Rectal smooth muscle tissue (tissue), 1 donor: ENCODE measurements around the gene OPCML.

Experiments
- H3K27ac ChIP-seq: one replicate; pipeline ENCODE4 v1.7.0; 2013; ENCODE audit warnings: low read depth, low read length, inconsistent platforms
- H3K27me3 ChIP-seq: one replicate; pipeline ENCODE4 v1.7.0; 2013; ENCODE audit warnings: low read length; ENCODE audit not compliant: control insufficient read depth, insufficient read depth
- H3K36me3 ChIP-seq: one replicate; pipeline ENCODE4 v1.7.0; 2013; ENCODE audit warnings: low read length; ENCODE audit not compliant: control insufficient read depth, insufficient read depth
- H3K4me1 ChIP-seq: one replicate; pipeline ENCODE4 v1.7.0; 2013; ENCODE audit warnings: low read length; ENCODE audit not compliant: control insufficient read depth, insufficient read depth
- H3K4me3 ChIP-seq: one replicate; pipeline ENCODE4 v1.7.0; 2013; ENCODE audit warnings: low read length
- H3K9ac ChIP-seq: one replicate; pipeline ENCODE4 v1.7.0; 2013; ENCODE audit warnings: low read length

The OPCML gene

GRCh38 chr11:132579136-132579535, 953.2 kb downstream of the OPCML start:
- Histone ChIP-seq H3K36me3 (no peaks in the 10 kb centered on the region), H3K9ac (no peak overlapping the region), H3K27me3 (no peaks in the 10 kb centered on the region), H3K4me1 (no peaks in the 10 kb centered on the region), H3K27ac (no peak overlapping the region), H3K4me3 (no peak overlapping the region)

GRCh38 chr11:132578580-132578979, 953.7 kb downstream of the OPCML start:
- no peak overlapping the region for H3K9ac ChIP-seq
- no peaks in the 10 kb centered on the region for H3K36me3 ChIP-seq
- H3K27me3 ChIP-seq: no peaks in the 10 kb centered on the region
- H3K27ac ChIP-seq: no peak overlapping the region
- no peaks in the 10 kb centered on the region for H3K4me1 ChIP-seq
- no peak overlapping the region for H3K4me3 ChIP-seq

GRCh38 chr11:132576706-132577105, 955.6 kb downstream of the OPCML start:
- Histone ChIP-seq H3K4me1 (no peaks in the 10 kb centered on the region), H3K4me3 (no peak overlapping the region), H3K27me3 (no peaks in the 10 kb centered on the region), H3K36me3 (no peaks in the 10 kb centered on the region), H3K27ac (no peak overlapping the region), H3K9ac (no peak overlapping the region)

GRCh38 chr11:132564091-132564885, 968.0 kb downstream of the OPCML start:
- Histone ChIP-seq H3K36me3 (no peaks in the 10 kb centered on the region), H3K27ac (no peak overlapping the region), H3K4me1 (no peaks in the 10 kb centered on the region), H3K9ac (no peak overlapping the region), H3K4me3 (no peak overlapping the region), H3K27me3 (no peaks in the 10 kb centered on the region)

- H3K4me3 ChIP-seq: no peak overlapping the region
- H3K9ac ChIP-seq: no peak overlapping the region
- no peaks in the 10 kb centered on the region for H3K27me3 ChIP-seq
- H3K36me3 ChIP-seq: no peaks in the 10 kb centered on the region
- no peak overlapping the region for H3K27ac ChIP-seq
- H3K4me1 ChIP-seq: no peaks in the 10 kb centered on the region
Measured at GRCh38 chr11:132563050-132563449, 969.3 kb downstream of the OPCML start.

GRCh38 chr11:132561937-132562336, 970.4 kb downstream of the OPCML start:
- Histone ChIP-seq H3K27ac (no peak overlapping the region), H3K9ac (no peak overlapping the region), H3K4me1 (no peaks in the 10 kb centered on the region), H3K4me3 (no peak overlapping the region), H3K36me3 (no peaks in the 10 kb centered on the region), H3K27me3 (no peaks in the 10 kb centered on the region)

GRCh38 chr11:132559331-132560036, 972.8 kb downstream of the OPCML start:
- H3K9ac ChIP-seq: no peak overlapping the region
- no peak overlapping the region for H3K4me3 ChIP-seq
- H3K4me1 ChIP-seq: no peaks in the 10 kb centered on the region
- H3K36me3 ChIP-seq: no peaks in the 10 kb centered on the region
- no peaks in the 10 kb centered on the region for H3K27me3 ChIP-seq
- no peak overlapping the region for H3K27ac ChIP-seq

GRCh38 chr11:132556316-132556715, 976.0 kb downstream of the OPCML start:
- H3K4me1 ChIP-seq: no peaks in the 10 kb centered on the region
- H3K9ac ChIP-seq: no peak overlapping the region
- no peak overlapping the region for H3K27ac ChIP-seq
- no peaks in the 10 kb centered on the region for H3K36me3 ChIP-seq
- no peak overlapping the region for H3K4me3 ChIP-seq
- H3K27me3 ChIP-seq: no peaks in the 10 kb centered on the region

GRCh38 chr11:132555617-132556016, 976.7 kb downstream of the OPCML start:
- no peaks in the 10 kb centered on the region for H3K27me3 ChIP-seq
- H3K9ac ChIP-seq: no peak overlapping the region
- no peak overlapping the region for H3K4me3 ChIP-seq
- no peak overlapping the region for H3K27ac ChIP-seq
- no peaks in the 10 kb centered on the region for H3K4me1 ChIP-seq
- no peaks in the 10 kb centered on the region for H3K36me3 ChIP-seq

- Histone ChIP-seq H3K27me3 (no peaks in the 10 kb centered on the region), H3K36me3 (no peaks in the 10 kb centered on the region), H3K4me1 (no peaks in the 10 kb centered on the region), H3K27ac (no peak overlapping the region), H3K4me3 (no peak overlapping the region), H3K9ac (no peak overlapping the region)
Measured at GRCh38 chr11:132551016-132551415, 981.3 kb downstream of the OPCML start.

GRCh38 chr11:132549561-132549960, 982.7 kb downstream of the OPCML start:
- Histone ChIP-seq H3K27ac (no peak overlapping the region), H3K4me1 (no peaks in the 10 kb centered on the region), H3K36me3 (no peaks in the 10 kb centered on the region), H3K27me3 (no peaks in the 10 kb centered on the region), H3K9ac (no peak overlapping the region), H3K4me3 (no peak overlapping the region)

GRCh38 chr11:132549001-132549400, 983.3 kb downstream of the OPCML start:
- H3K36me3 ChIP-seq: no peaks in the 10 kb centered on the region
- H3K27ac ChIP-seq: no peak overlapping the region
- no peaks in the 10 kb centered on the region for H3K4me1 ChIP-seq
- no peaks in the 10 kb centered on the region for H3K27me3 ChIP-seq
- no peak overlapping the region for H3K4me3 ChIP-seq
- no peak overlapping the region for H3K9ac ChIP-seq

- Histone ChIP-seq H3K27ac (no peak overlapping the region), H3K4me1 (no peaks in the 10 kb centered on the region), H3K9ac (no peak overlapping the region), H3K27me3 (no peaks in the 10 kb centered on the region), H3K4me3 (no peak overlapping the region), H3K36me3 (no peaks in the 10 kb centered on the region)
Measured at GRCh38 chr11:132544007-132544406, 988.3 kb downstream of the OPCML start.
